ENCODE data around the gene NACC2. TPM values are rescaled to one million over a fixed set of nuclear protein-coding genes. Genes with fewer than 3 reads are reported as not detected.

The NACC2 gene
- total RNA-seq, 6 experiments from 2014 or later, result 38.2 to 46.7 (median 40.2) TPM

DNA sequence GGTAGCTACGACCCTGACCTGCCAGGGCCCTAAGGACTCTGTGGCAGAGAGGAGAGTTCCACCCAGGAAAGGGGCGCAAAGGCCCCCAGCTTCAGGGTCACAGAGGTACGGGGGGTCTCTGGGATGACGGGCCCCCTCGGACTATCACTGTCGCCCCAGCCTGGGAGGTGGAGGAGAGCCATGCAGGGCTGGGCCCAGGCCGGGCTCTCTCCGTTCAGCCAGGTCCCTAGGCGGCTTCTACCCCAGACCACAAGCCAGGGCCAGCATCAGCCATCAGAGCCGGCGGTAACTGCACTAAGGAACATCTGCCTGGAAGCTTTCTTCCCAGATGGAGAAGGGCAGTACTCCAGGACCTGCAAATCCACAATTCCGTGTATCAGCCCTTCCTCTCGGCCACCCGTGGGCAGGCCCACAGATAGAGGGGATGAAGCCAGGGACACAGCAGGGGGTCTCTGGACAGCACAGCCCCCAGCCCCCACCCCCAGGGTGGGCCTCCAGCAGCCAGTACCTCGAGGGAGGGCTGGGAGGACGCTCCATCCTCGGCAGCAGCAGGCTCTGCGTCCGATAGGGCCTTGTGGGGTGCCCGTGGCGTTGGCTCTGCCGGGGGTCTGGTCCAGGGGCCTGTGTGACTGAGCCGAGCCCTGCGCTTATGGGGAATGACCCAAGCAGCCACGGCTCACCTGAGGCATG lies 38.4 kb downstream of the NACC2 start:
- H3K27ac Mint-ChIP-seq, result no peak overlapping the region
- peaks cover 3% of the 10 kb centered on the region; the same call in 1 of the 2 replicates for H3K27me3 Mint-ChIP-seq (ENCODE audit: insufficient read depth)
- no peak for DNase-seq
- H3K4me3 Mint-ChIP-seq, result no peak overlapping the region
- no peaks in the 10 kb centered on the region for H3K36me3 Mint-ChIP-seq (ENCODE audit: low read depth)
- H3K9me3 Mint-ChIP-seq, result no peaks in the 10 kb centered on the region
- TF ChIP-seq, protein P1, sequence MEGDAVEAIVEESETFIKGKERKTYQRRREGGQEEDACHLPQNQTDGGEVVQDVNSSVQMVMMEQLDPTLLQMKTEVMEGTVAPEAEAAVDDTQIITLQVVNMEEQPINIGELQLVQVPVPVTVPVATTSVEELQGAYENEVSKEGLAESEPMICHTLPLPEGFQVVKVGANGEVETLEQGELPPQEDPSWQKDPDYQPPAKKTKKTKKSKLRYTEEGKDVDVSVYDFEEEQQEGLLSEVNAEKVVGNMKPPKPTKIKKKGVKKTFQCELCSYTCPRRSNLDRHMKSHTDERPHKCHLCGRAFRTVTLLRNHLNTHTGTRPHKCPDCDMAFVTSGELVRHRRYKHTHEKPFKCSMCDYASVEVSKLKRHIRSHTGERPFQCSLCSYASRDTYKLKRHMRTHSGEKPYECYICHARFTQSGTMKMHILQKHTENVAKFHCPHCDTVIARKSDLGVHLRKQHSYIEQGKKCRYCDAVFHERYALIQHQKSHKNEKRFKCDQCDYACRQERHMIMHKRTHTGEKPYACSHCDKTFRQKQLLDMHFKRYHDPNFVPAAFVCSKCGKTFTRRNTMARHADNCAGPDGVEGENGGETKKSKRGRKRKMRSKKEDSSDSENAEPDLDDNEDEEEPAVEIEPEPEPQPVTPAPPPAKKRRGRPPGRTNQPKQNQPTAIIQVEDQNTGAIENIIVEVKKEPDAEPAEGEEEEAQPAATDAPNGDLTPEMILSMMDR (IDR thresholded peaks at IDR 0.05), result no peak
- H3K4me1 Mint-ChIP-seq (ENCODE audit: low read depth), result peaks cover 25% of the 10 kb centered on the region

DNA sequence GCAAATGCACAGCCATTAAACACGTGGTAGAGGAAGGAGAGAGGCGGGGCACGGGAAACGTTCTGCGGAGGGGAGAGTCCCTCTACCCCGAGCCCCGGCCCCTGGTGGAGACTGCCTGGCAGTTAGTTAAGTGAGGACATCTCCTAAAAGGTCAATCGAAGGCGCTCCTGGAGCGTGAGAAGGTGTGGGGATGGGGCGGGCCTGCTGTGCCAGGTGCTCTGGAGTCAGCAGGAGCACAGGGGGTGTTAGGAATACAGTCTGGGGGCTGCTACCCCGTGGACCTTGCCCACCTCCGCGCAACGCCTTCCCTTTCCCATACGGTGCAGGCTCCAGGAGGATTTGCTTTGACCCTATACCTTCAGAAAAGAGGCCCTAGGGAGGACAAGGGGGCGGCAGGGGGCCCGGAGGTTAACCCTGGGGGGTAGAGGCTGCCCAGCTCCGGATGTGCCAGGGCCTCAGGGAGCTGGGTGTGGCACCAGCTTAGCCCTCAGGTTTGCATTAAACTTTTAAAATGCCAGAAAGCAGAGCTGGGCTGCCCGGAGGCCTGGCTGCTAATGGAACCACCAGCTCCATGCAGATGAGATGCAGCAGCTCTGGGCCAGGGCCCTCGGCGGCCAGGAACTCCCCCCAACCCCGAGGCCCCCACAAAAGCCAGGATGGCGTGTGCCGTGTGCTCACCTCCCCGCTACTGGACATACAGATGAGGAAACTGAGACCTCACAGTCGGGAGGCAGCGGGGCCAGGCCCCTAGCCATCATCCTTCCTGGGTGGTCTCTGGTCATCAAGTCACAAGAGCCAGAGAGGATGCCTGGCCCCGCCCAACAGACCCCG lies 39.2 kb downstream of the NACC2 start:
- Mint-ChIP-seq H3K27ac (no peak overlapping the region), H3K36me3 (ENCODE audit: low read depth) (no peaks in the 10 kb centered on the region), H3K4me3 (no peak overlapping the region), H3K4me1 (ENCODE audit: low read depth) (peaks cover 25% of the 10 kb centered on the region), H3K9me3 (no peaks in the 10 kb centered on the region), H3K27me3 (ENCODE audit: insufficient read depth) (peaks cover 3% of the 10 kb centered on the region; the same call in 1 of the 2 replicates)
- TF ChIP-seq, protein P1 (IDR thresholded peaks at IDR 0.05), result no peak
- DNase-seq, result no peak

DNA sequence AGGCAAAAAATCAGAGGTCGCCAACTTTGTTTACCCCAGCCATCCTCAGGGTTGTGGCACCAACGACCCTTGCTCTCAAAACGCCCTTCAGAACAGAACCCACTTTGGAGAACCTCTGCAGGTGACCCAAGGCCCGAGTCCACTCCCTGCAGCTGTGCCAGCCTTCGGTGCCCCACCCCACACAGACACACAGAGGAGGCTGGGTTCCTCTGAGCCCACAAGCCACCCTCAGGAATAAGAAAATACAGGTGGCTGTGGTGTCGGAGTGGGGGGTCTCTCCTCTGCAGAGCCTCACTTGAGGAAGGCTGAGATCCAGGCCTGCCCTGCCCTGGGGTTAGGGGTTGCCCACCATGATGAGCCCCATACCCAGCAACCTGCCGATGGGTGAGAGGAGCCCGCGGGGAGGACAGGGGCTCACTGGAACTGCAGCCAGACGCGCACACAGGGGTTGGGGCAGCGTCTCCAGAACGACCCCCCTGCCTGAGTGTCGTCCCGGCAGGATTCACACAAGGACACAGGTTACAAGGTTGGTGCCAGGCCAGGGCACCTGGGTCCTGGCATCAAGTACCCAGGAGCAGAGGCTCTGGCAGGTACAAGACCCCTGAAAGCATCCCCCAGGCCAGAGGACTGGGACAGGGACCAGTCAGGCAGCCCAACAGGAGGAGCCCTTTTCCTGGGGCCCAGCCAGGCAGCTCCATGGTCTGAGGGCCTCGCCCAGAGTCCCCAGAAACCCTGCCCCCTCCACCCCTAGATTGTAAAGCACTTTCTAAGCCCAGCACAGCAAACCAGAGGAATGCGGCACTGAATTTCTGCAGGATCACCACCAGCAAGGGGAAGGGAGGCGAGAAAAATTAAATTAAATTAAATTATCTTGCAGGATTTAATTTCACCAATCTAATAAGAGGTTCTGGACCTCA lies 40.0 kb downstream of the NACC2 start:
- no peak for DNase-seq
- H3K4me3 Mint-ChIP-seq, result no peak overlapping the region
- peaks cover 21% of the 10 kb centered on the region for H3K4me1 Mint-ChIP-seq (ENCODE audit: low read depth)
- no peaks in the 10 kb centered on the region for H3K9me3 Mint-ChIP-seq
- TF ChIP-seq, protein P1 (IDR thresholded peaks at IDR 0.05), result no peak
- peak overlapping the region; percentile 49; the same call in 1 of the 2 replicates for H3K27ac Mint-ChIP-seq
- peaks cover 3% of the 10 kb centered on the region; the same call in 1 of the 2 replicates for H3K27me3 Mint-ChIP-seq (ENCODE audit: insufficient read depth)
- no peaks in the 10 kb centered on the region for H3K36me3 Mint-ChIP-seq (ENCODE audit: low read depth)

DNA sequence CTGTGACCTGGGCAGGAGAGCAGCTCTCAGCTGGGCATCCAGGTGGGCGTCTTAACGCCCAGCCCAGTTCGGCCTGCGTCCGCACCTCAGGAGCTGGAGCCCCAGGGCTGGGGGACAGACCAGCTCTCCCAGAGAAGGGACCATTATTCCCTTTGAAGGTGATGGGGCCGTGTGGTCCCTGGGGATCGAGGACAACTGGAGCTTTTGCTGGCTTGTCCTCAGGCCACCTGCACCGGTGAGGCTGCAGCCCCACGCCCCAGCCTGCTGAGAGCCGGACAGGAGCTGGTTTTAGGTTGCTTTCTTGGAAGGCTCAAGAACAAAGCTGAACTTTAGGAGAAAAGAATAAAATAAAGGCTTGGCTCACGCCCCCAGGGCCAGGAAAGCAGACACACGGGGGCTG lies 40.9 kb downstream of the NACC2 start:
- H3K27me3 Mint-ChIP-seq (ENCODE audit: insufficient read depth), result peaks cover 3% of the 10 kb centered on the region; the same call in 1 of the 2 replicates
- no peak overlapping the region for H3K4me3 Mint-ChIP-seq
- H3K4me1 Mint-ChIP-seq (ENCODE audit: low read depth), result peaks cover 17% of the 10 kb centered on the region
- no peak for DNase-seq
- 0 out of 2 replicates have a peak overlapping the region, but pooled peaks have one; percentile 82 for H3K27ac Mint-ChIP-seq
- TF ChIP-seq, protein P1 (IDR thresholded peaks at IDR 0.05), result no peak
- H3K9me3 Mint-ChIP-seq, result no peaks in the 10 kb centered on the region
- H3K36me3 Mint-ChIP-seq (ENCODE audit: low read depth), result no peaks in the 10 kb centered on the region

DNA sequence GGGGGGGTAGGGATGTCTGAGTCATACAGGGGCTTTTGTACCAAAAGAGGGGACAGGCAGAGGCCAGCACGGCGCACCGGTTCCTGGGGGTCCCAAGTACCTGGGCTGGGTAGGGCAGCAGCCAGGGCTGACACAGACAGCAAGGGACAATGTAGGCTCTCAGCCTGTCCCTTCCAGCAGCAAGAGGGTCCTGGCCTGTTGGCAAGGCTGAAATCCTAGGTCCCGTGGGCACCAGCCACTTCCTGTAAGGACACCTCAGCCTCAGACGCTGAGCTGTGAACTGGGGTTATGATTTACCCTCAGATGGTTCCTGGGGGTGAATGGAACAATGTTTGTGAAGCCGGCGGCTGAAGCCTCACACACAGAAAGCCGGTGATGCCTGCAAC lies 41.3 kb downstream of the NACC2 start:
- Mint-ChIP-seq H3K27ac (peak overlapping the region; percentile 82), H3K9me3 (no peaks in the 10 kb centered on the region), H3K27me3 (ENCODE audit: insufficient read depth) (peaks cover 3% of the 10 kb centered on the region; the same call in 1 of the 2 replicates), H3K4me3 (no peak overlapping the region), H3K4me1 (ENCODE audit: low read depth) (peaks cover 17% of the 10 kb centered on the region), H3K36me3 (ENCODE audit: low read depth) (no peaks in the 10 kb centered on the region)
- TF ChIP-seq, protein P1 (IDR thresholded peaks at IDR 0.05), result no peak
- DNase-seq, result no peak

All from HFFc6 (cell line).